Adrenal gland (tissue), 12 donors: ENCODE data around the gene C12orf56. TPM values are rescaled to one million over a fixed set of nuclear protein-coding genes. Genes with fewer than 3 reads are reported as not detected.

Source experiments
- DNase-seq, 7 donors: peaks; one replicate each; pipeline ENCODE4 v3.0.0-alpha.2; 2019 to 2020
- H3K27ac ChIP-seq, 5 donors: fragments of 200-600 bp; sonication (generic) in 4 of 5; 1 replicate in 3 of 5; 2 replicates in 2 of 5; pipeline versions ENCODE4 v1.5.1 to v1.8.0; 2016 to 2020; ENCODE audit warnings: mild to moderate bottlenecking in 1 of 5
- H3K27me3 ChIP-seq: fragments of 200-600 bp; 2 replicates; pipeline ENCODE4 v1.8.0; 2021
- H3K36me3 ChIP-seq, 2 donors: fragments of 200-600 bp; replicated peaks in 1 of 2; 1 replicate in 1 of 2; 2 replicates in 1 of 2; pipeline versions ENCODE4 v1.5.1 to v1.8.0; 2018 to 2022
- H3K4me1 ChIP-seq, 2 donors: fragments of 200-600 bp; replicated peaks in 1 of 2; 1 replicate in 1 of 2; 2 replicates in 1 of 2; pipeline versions ENCODE4 v1.5.1 to v1.8.0; 2018 to 2021
- H3K4me3 ChIP-seq, 4 donors: fragments of 200-600 bp; sonication (generic) in 3 of 4; one replicate each; pipeline ENCODE4 v1.5.1; 2016 to 2018
- H3K9me3 ChIP-seq, 3 donors: fragments of 200-600 bp; sonication (generic) in 1 of 3; replicated peaks in 1 of 3; 1 replicate in 2 of 3; 2 replicates in 1 of 3; pipeline versions ENCODE4 v1.5.1 to v1.8.0; 2016 to 2021
- CTCF ChIP-seq, 6 experiments: fragments of 450-650 bp in 4 of 6; fragments of 200-600 bp in 2 of 6; sonication (generic) in 1 of 6; IDR thresholded peaks; 1 replicate in 5 of 6; 2 replicates in 1 of 6; pipeline versions ENCODE4 v1.5.1 to v1.8.0; 2016 to 2021; ENCODE audit warnings: antibody characterized with exemption in 6 of 6, mild to moderate bottlenecking in 2 of 6, moderate library complexity in 1 of 6
- POLR2A ChIP-seq, 2 donors: fragments of 450-650 bp; IDR thresholded peaks; one replicate each; pipeline ENCODE4 v1.6.1; 2017; ENCODE audit warnings: antibody characterized with exemption in 2 of 2, mild to moderate bottlenecking in 2 of 2, moderate library complexity in 1 of 2
- WGBS, 4 donors: extraction: QIAGEN DNeasy Blood & Tissue Kit in 2 of 4; methylation state at CpG; one replicate each; pipeline versions ENCODE4 v1.1.5 to v1.1.7; 2013 to 2017; 5-methylcytosine and 5-hydroxymethylcytosine counted together
- intact Hi-C, 2 donors: fragments of 100-400 bp; cut with DNase I; formaldehyde crosslinking; loops; one replicate each; pipeline versions ENCODE4 v1.14.1 to v1.15.0; 2022 to 2023
- polyA plus RNA-seq, 3 donors: library from polyadenylated mRNA; stranded (reverse); fragments of 200-250 nt in 2 of 3; fragments of 350-450 nt in 1 of 3; fragmentation: Illumina TruSeq in 1 of 3; extraction: RNeasy Lipid Tissue Mini Kit (QIAGEN cat#74804) in 1 of 3; gene quantifications; one replicate each; pipeline ENCODE4 v1.2.3, GENCODE V29; 2013 to 2014
- total RNA-seq, 9 donors: library from RNA; depleted of rRNA in 4 of 9; stranded (reverse); fragments of >200 nt in 4 of 9; fragments of 120-200 nt in 1 of 9; fragmentation: NEBNext Ultra II Directional in 1 of 9; extraction: Animal tissue kit (Norgen Biotek cat#: 25700) in 1 of 9; gene quantifications; one replicate each; pipeline versions ENCODE4 v1.1.0 to v1.2.4, GENCODE V29; 2013 to 2023
- donor health status: healthy with polysubstance abuse.
- donor health status: Bipolar disorder and iron deficiency.
- donor health status: DM: yes; HTN: yes; CAD: no.
- donor health status: DM: no; HTN: no; CAD: no.
- donor health status: DM: no; HTN: no; CAD: no.
- donor health status: DM: yes; HTN: yes; CAD: no.

C12orf56 gene
- total and polyA plus RNA-seq, 12 donors = 0.07 to 0.11 TPM; not detected in 10

GRCh38 chr12:64268409-64268808 is 122.1 kb downstream of the C12orf56 start:
- 0 to 84% (median 19%) methylated on average over 2 of the region's 2 CpGs for WGBS, 4 donors
- no peak for TF ChIP-seq POLR2A (IDR thresholded peaks at IDR 0.05)
- no peak for TF ChIP-seq CTCF (IDR thresholded peaks at IDR 0.05)
- intact Hi-C loops = no loop called here

GRCh38 chr12:64265839-64266238 is 124.7 kb downstream of the C12orf56 start:
- Histone ChIP-seq H3K4me1 (no peaks in the 10 kb centered on the region), H3K4me3 (no peak overlapping the region), H3K27me3 (no peaks in the 10 kb centered on the region), H3K36me3 (no peaks in the 10 kb centered on the region), H3K27ac (no peak overlapping the region), H3K9me3 (no peaks in the 10 kb centered on the region)
- no peak for TF ChIP-seq CTCF (IDR thresholded peaks at IDR 0.05)
- no peak for TF ChIP-seq POLR2A (IDR thresholded peaks at IDR 0.05)
- DNase-seq = no peak
- WGBS, 4 donors = 78 to 85% (median 79%) methylated on average over 2 of the region's 2 CpGs
- intact Hi-C loops = no loop called here

More at GRCh38 chr12:64268409-64268808, 122.1 kb downstream of the C12orf56 start:
- Histone ChIP-seq H3K9me3 (no peaks in the 10 kb centered on the region), H3K4me3 (no peak overlapping the region), H3K36me3 (no peaks in the 10 kb centered on the region), H3K27ac (no peak overlapping the region), H3K27me3 (no peaks in the 10 kb centered on the region), H3K4me1 (no peaks in the 10 kb centered on the region)
- no peak for DNase-seq

- no peak for TF ChIP-seq POLR2A (IDR thresholded peaks at IDR 0.05)
- no peak for TF ChIP-seq CTCF (IDR thresholded peaks at IDR 0.05)
- H3K9me3 ChIP-seq = no peaks in the 10 kb centered on the region
- no peaks in the 10 kb centered on the region for H3K4me1 ChIP-seq
- no peak overlapping the region for H3K4me3 ChIP-seq
- DNase-seq = no peak
- 82 to 96% (median 89%) methylated on average over 5 of the region's 5 CpGs for WGBS, 4 donors
- intact Hi-C loops = no loop called here
- no peaks in the 10 kb centered on the region for H3K27me3 ChIP-seq
- no peaks in the 10 kb centered on the region for H3K36me3 ChIP-seq
- no peak overlapping the region for H3K27ac ChIP-seq
These were observed 128.7 kb downstream of the C12orf56 start for GRCh38 chr12:64261813-64262212.

GRCh38 chr12:64258576-64258975 is 132.0 kb downstream of the C12orf56 start:
- H3K27ac ChIP-seq = no peak overlapping the region
- WGBS, 4 donors = 32 to 38% (median 37%) methylated on average over 3 of the region's 3 CpGs
- no peak overlapping the region for H3K4me3 ChIP-seq
- no peaks in the 10 kb centered on the region for H3K36me3 ChIP-seq
- H3K27me3 ChIP-seq = no peaks in the 10 kb centered on the region
- intact Hi-C loops = loop anchor here (5.0 to 10.0 kb wide), 2 partner anchors 174 to 421 kb away; no protein-coding TSS in a partner anchor
- H3K4me1 ChIP-seq = no peaks in the 10 kb centered on the region
- TF ChIP-seq CTCF (IDR thresholded peaks at IDR 0.05) (no peak), POLR2A (IDR thresholded peaks at IDR 0.05) (no peak)
- H3K9me3 ChIP-seq = no peaks in the 10 kb centered on the region
- DNase-seq = no peak
